Measurements from ENCODE around the gene RASGRF2.

DNA sequence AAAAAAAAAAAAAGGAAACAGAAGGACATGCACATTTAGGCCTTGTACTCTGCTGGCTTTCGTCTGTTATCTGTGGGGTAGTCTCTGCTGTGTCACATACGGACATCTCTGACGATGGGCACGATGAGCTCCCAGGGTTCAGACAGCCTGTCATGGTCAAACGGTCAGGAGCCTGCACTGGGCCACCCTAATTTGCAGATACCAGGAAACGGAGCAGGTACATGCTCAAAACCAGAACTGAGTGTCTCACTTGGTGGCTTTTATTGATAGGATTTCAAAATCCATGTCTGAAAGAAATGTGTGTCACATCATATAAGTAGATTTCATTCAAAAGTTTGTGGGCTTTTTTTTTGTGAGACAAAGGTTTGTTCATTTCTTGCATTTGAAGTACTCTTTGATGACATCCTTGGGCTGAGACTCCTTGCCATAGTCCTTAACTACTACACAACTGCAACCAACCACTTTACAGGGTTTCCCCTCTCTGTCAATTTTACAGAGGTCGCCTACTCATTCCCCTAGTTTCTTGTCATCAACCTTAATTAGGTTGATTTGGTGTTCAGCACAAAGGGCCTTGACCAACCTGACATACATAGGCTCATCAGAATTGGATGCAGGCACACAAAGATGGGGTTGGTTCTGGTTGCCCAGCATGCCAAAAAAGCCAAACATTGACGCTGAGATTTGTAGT, 281.9 kb downstream of the RASGRF2 start:
- TF ChIP-seq, protein P1, sequence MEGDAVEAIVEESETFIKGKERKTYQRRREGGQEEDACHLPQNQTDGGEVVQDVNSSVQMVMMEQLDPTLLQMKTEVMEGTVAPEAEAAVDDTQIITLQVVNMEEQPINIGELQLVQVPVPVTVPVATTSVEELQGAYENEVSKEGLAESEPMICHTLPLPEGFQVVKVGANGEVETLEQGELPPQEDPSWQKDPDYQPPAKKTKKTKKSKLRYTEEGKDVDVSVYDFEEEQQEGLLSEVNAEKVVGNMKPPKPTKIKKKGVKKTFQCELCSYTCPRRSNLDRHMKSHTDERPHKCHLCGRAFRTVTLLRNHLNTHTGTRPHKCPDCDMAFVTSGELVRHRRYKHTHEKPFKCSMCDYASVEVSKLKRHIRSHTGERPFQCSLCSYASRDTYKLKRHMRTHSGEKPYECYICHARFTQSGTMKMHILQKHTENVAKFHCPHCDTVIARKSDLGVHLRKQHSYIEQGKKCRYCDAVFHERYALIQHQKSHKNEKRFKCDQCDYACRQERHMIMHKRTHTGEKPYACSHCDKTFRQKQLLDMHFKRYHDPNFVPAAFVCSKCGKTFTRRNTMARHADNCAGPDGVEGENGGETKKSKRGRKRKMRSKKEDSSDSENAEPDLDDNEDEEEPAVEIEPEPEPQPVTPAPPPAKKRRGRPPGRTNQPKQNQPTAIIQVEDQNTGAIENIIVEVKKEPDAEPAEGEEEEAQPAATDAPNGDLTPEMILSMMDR (IDR thresholded peaks at IDR 0.05 in 4 of 5, conservative IDR thresholded peaks at IDR 0.05 in 1 of 5), result no peak
- no peak for TF ChIP-seq POLR2A (IDR thresholded peaks at IDR 0.05)
